H1 (cell line): Measurements from ENCODE around the gene HOXD1. TPM values are rescaled to one million over a fixed set of nuclear protein-coding genes. Genes with fewer than 3 reads are reported as not detected.

Experiments
- CTCF ChIA-PET: fragments of 300-600 bp; sonication (Branson Sonifier 250); formaldehyde crosslinking; loops from one replicate; lab custom pipeline; 2021; ENCODE audit not compliant: partially characterized antibody; lab: Charles Lee
- POLR2A ChIA-PET: fragments of 300-600 bp; sonication (Branson Sonifier 250); formaldehyde crosslinking; loops from one replicate; lab custom pipeline; 2021; ENCODE audit warnings: inconsistent platforms; ENCODE audit not compliant: partially characterized antibody; lab: Charles Lee
- DNase-seq, 2 experiments: peaks; one replicate each; pipeline versions ENCODE4 v3.0.0 to v3.0.0-alpha.2; 2010 to 2022; ENCODE audit warnings: low spot score in 2 of 2, low read depth in 1 of 2, mixed read lengths in 1 of 2
- FAIRE-seq: peaks from 2 replicates; lab custom pipeline; 2011; peaks lifted over from hg19 to GRCh38; lab: Jason Lieb, UNC
- H2AFZ ChIP-seq: 2 replicates; pipeline ENCODE4 v1.8.1; 2012; ENCODE audit warnings: low read length, inconsistent platforms
- H2AK5ac ChIP-seq: 2 replicates; pipeline ENCODE4 v1.6.1; 2013; ENCODE audit warnings: low read depth, low read length
- H2BK120ac ChIP-seq: replicated peaks from 2 replicates; pipeline ENCODE3; 2013; ENCODE audit warnings: low read depth, low read length, inconsistent platforms
- H2BK12ac ChIP-seq: 2 replicates; pipeline ENCODE4 v1.6.1; 2013; ENCODE audit warnings: low read depth, low read length
- H2BK15ac ChIP-seq: 2 replicates; pipeline ENCODE4 v1.6.1; 2013; ENCODE audit warnings: low read length
- H2BK20ac ChIP-seq: 2 replicates; pipeline ENCODE4 v1.6.1; 2013; ENCODE audit warnings: low read length
- H2BK5ac ChIP-seq: 2 replicates; pipeline ENCODE4 v1.6.1; 2013; ENCODE audit warnings: low read depth, low read length
- H3K14ac ChIP-seq: 2 replicates; pipeline ENCODE4 v1.6.1; 2013; ENCODE audit warnings: inconsistent platforms; ENCODE audit not compliant: insufficient read length
- H3K18ac ChIP-seq: 2 replicates; pipeline ENCODE4 v1.6.1; 2013; ENCODE audit warnings: low read length; ENCODE audit errors: extremely low read depth
- H3K23ac ChIP-seq: 2 replicates; pipeline ENCODE4 v1.6.1; 2013; ENCODE audit warnings: inconsistent platforms; ENCODE audit not compliant: insufficient read length
- H3K23me2 ChIP-seq: 2 replicates; pipeline ENCODE4 v1.6.1; 2013; ENCODE audit warnings: low read depth, low read length
- H3K27ac ChIP-seq: 2 replicates; pipeline ENCODE4 v1.6.1; 2011; ENCODE audit warnings: low read depth, low read length, inconsistent platforms
- H3K27me3 ChIP-seq, 4 experiments: replicated peaks in 1 of 4; 1 replicate in 1 of 4; 2 replicates in 3 of 4; pipeline versions ENCODE4 v1.6.1 to v1.8.1; 2011 to 2013; ENCODE audit warnings: low read length in 3 of 4, mild to moderate bottlenecking in 3 of 4, inconsistent platforms in 2 of 4, mixed read lengths in 2 of 4, moderate library complexity in 1 of 4; ENCODE audit not compliant: control insufficient read depth in 3 of 4, insufficient read depth in 3 of 4; ENCODE audit errors: extremely low read depth in 1 of 4
- H3K36me3 ChIP-seq, 4 experiments: 2 replicates each; pipeline versions ENCODE4 v1.6.1 to v1.8.1; 2011 to 2013; ENCODE audit warnings: mild to moderate bottlenecking in 4 of 4, low read length in 3 of 4, moderate library complexity in 2 of 4, control low read depth in 1 of 4, inconsistent platforms in 1 of 4; ENCODE audit not compliant: insufficient read depth in 4 of 4, control insufficient read depth in 2 of 4
- H3K4ac ChIP-seq: replicated peaks from 2 replicates; pipeline ENCODE3; 2013; ENCODE audit warnings: low read length, low read depth, mixed read lengths, inconsistent platforms; ENCODE audit not compliant: insufficient read length
- H3K4me1 ChIP-seq, 4 experiments: replicated peaks in 1 of 4; 1 replicate in 1 of 4; 2 replicates in 3 of 4; pipeline versions ENCODE4 v1.6.1 to v1.8.1; 2011 to 2013; ENCODE audit warnings: low read length in 3 of 4, inconsistent platforms in 2 of 4, mixed read lengths in 1 of 4; ENCODE audit not compliant: insufficient read depth in 4 of 4, control insufficient read depth in 3 of 4
- H3K4me2 ChIP-seq, 2 experiments: 2 replicates each; pipeline versions ENCODE4 v1.6.1 to v1.8.1; 2011 to 2013; ENCODE audit warnings: low read depth in 2 of 2, low read length in 2 of 2, control low read depth in 1 of 2, inconsistent platforms in 1 of 2, mild to moderate bottlenecking in 1 of 2; ENCODE audit not compliant: insufficient read depth in 1 of 2
- H3K4me3 ChIP-seq, 4 experiments: fragments of 200-600, 300-600 bp in 1 of 4; sonication (generic), shearing (Covaris generic), sonication (Bioruptor Twin) in 1 of 4; 2 replicates each; pipeline versions ENCODE4 v1.5.1 to v1.8.1; 2011 to 2016; ENCODE audit warnings: low read length in 4 of 4, low read depth in 3 of 4, control low read depth in 2 of 4, inconsistent platforms in 2 of 4, mild to moderate bottlenecking in 2 of 4, mixed read lengths in 1 of 4, moderate library complexity in 1 of 4; ENCODE audit not compliant: insufficient read depth in 2 of 4; ENCODE audit errors: extremely low read depth in 1 of 4
- H3K56ac ChIP-seq: replicated peaks from 2 replicates; pipeline ENCODE3; 2013; ENCODE audit warnings: low read depth, mild to moderate bottlenecking, mixed read lengths, low read length, inconsistent platforms; ENCODE audit not compliant: insufficient read length
- H3K79me1 ChIP-seq: 2 replicates; pipeline ENCODE4 v1.6.1; 2013; ENCODE audit warnings: low read depth, low read length, control low read depth
- H3K79me2 ChIP-seq, 2 experiments: 2 replicates each; pipeline versions ENCODE4 v1.6.1 to v1.8.1; 2012 to 2013; ENCODE audit warnings: low read length in 2 of 2, mild to moderate bottlenecking in 2 of 2, inconsistent platforms in 1 of 2; ENCODE audit not compliant: insufficient read depth in 2 of 2, control insufficient read depth in 1 of 2
- H3K9ac ChIP-seq, 4 experiments: replicated peaks in 1 of 4; 1 replicate in 1 of 4; 2 replicates in 3 of 4; pipeline versions ENCODE4 v1.6.1 to v1.8.1; 2011 to 2013; ENCODE audit warnings: low read depth in 3 of 4, low read length in 3 of 4, control low read depth in 2 of 4, mild to moderate bottlenecking in 2 of 4, moderate library complexity in 2 of 4, inconsistent platforms in 1 of 4; ENCODE audit errors: extremely low read depth in 1 of 4
- H3K9me3 ChIP-seq, 2 experiments: 2 replicates each; pipeline versions ENCODE4 v1.6.1 to v1.8.1; 2012 to 2013; ENCODE audit warnings: mild to moderate bottlenecking in 2 of 2, moderate library complexity in 2 of 2, control low read depth in 1 of 2, inconsistent platforms in 1 of 2, low read depth in 1 of 2, low read length in 1 of 2, mixed read lengths in 1 of 2; ENCODE audit not compliant: insufficient read depth in 2 of 2
- H4K20me1 ChIP-seq, 2 experiments: replicated peaks in 1 of 2; 2 replicates each; pipeline versions ENCODE3 to v1.8.1; 2011 to 2013; ENCODE audit warnings: inconsistent platforms in 2 of 2, low read length in 2 of 2, mild to moderate bottlenecking in 1 of 2; ENCODE audit not compliant: insufficient read depth in 2 of 2, control insufficient read depth in 1 of 2
- H4K5ac ChIP-seq: 2 replicates; pipeline ENCODE4 v1.6.1; 2013; ENCODE audit warnings: low read length, low read depth, mixed read lengths, inconsistent platforms; ENCODE audit not compliant: insufficient read length
- H4K8ac ChIP-seq: 2 replicates; pipeline ENCODE4 v1.8.0; 2013; ENCODE audit warnings: mild to moderate bottlenecking, moderate library complexity, low read length, inconsistent platforms; ENCODE audit not compliant: insufficient read depth; ENCODE audit errors: extremely low read depth
- H4K91ac ChIP-seq: replicated peaks from 2 replicates; pipeline ENCODE3; 2013; ENCODE audit warnings: low read length, mixed read lengths, inconsistent platforms; ENCODE audit not compliant: insufficient read length
- ASH2L ChIP-seq: fragments of 200-600, 300-600 bp; sonication (generic); IDR thresholded peaks from one replicate; pipeline ENCODE4 v1.7.1; 2017; ENCODE audit warnings: low read length
- CREB1 ChIP-seq: IDR thresholded peaks from 2 replicates; pipeline ENCODE4 v1.6.1; 2012; ENCODE audit warnings: inconsistent platforms
- JUND ChIP-seq: IDR thresholded peaks from 2 replicates; pipeline ENCODE4 v1.6.1; 2011; ENCODE audit warnings: mild to moderate bottlenecking, improper control_type of control experiment, low read length
- KDM4A ChIP-seq: IDR thresholded peaks from one replicate; pipeline ENCODE4 v1.7.1; 2012; ENCODE audit warnings: low read depth, mild to moderate bottlenecking, moderate library complexity, low read length, inconsistent platforms; ENCODE audit not compliant: severe bottlenecking
- RFX5 ChIP-seq: IDR thresholded peaks from 2 replicates; pipeline ENCODE4 v1.6.1; 2011; ENCODE audit warnings: low read depth, low read length, improper control_type of control experiment, borderline replicate concordance
- RNF2 ChIP-seq: fragments of 200-900, 300-1000 bp; sonication (generic); IDR thresholded peaks from 2 replicates; pipeline ENCODE4 v1.7.1; 2016; ENCODE audit warnings: borderline replicate concordance, low read depth, mild to moderate bottlenecking, antibody characterized with exemption, low read length; ENCODE audit not compliant: poor library complexity, severe bottlenecking; ENCODE audit errors: missing control alignments
- SRF ChIP-seq: IDR thresholded peaks from 2 replicates; pipeline ENCODE4 v1.6.1; 2011; ENCODE audit warnings: mild to moderate bottlenecking, low read depth, low read length, moderate library complexity
- ZNF274 ChIP-seq: IDR thresholded peaks from 2 replicates; pipeline ENCODE4 v1.7.0; 2012; ENCODE audit warnings: low read length, borderline replicate concordance; ENCODE audit errors: extremely low read depth
- WGBS, 2 experiments: shearing (Covaris generic) in 1 of 2; methylation state at CpG; one replicate each; pipeline versions ENCODE4 v1.1.6 to v1.1.7; 2013 to 2015; ENCODE audit warnings: low lambda C conversion rate in 2 of 2, mixed read lengths in 2 of 2, inconsistent platforms in 1 of 2, low coverage in 1 of 2, missing lambda C conversion rate in 1 of 2; ENCODE audit not compliant: insufficient replicate concordance in 2 of 2, insufficient coverage in 1 of 2, insufficient read length in 1 of 2; ENCODE audit errors: extremely low coverage in 1 of 2, missing lambda C conversion rate in 1 of 2; 5-methylcytosine and 5-hydroxymethylcytosine counted together
- polyA plus RNA-seq, 7 experiments: library from polyadenylated mRNA; depleted of rRNA in 3 of 7; stranded (reverse) in 5 of 7; unstranded in 2 of 7; fragments of >200 nt in 5 of 7; fragments of 200-250 nt in 2 of 7; gene quantifications; 1 replicate in 5 of 7; 2 replicates in 1 of 7; 4 replicates in 1 of 7; pipeline versions ENCODE4 v1.2.1 to v1.2.3, GENCODE V29; 2011 to 2013; ENCODE audit warnings: missing spikeins in 2 of 7, mixed read lengths in 2 of 7
- total RNA-seq: library from RNA; stranded (reverse); fragmentation: NEBNext Ultra II Directional; extraction: Animal tissue kit (Norgen Biotek cat#: 25700); gene quantifications from 2 replicates; pipeline ENCODE4 v1.2.1, GENCODE V29; 2021

HOXD1 gene
- total and polyA plus RNA-seq, 2 of the 8 experiments (the other 6 are each of a cell fraction or from before 2014, with no cell fraction given) = 0.03 TPM; not detected in 1

GRCh38 chr2:176163672-176164056, 24.8 kb upstream of the HOXD1 start:
- Histone ChIP-seq H3K27ac (no peak overlapping the region), H3K4me2 (no peak overlapping the region; a peak in 2 of 4 replicates), H2BK12ac (no peak overlapping the region), H3K4me1 (peaks cover 0 to 12% (median 6%) of the 10 kb centered on the region in 4 experiments; a peak in 5 of 7 replicates), H2AK5ac (no peak overlapping the region), H3K23me2 (0 out of 2 replicates have a peak, but pooled peaks cover 2% of the 10 kb centered on the region), H3K14ac (no peak overlapping the region), H3K79me2 (no peaks in the 10 kb centered on the region), H2BK5ac (no peak overlapping the region), H3K36me3 (peaks cover 0 to 5% (median 0%) of the 10 kb centered on the region in 4 experiments; a peak in 1 of 8 replicates), H2AFZ (no peak overlapping the region), H3K9me3 (no peaks in the 10 kb centered on the region), H4K91ac (no peak overlapping the region), H3K27me3 (peaks cover 97 to 100% (median 100%) of the 10 kb centered on the region in 4 experiments), H3K18ac (no peak overlapping the region), H2BK15ac (no peak overlapping the region), H2BK120ac (no peak overlapping the region), H3K23ac (no peak overlapping the region), H2BK20ac (no peak overlapping the region), H3K56ac (no peak overlapping the region), H3K4me3 (no peak overlapping the region), H4K8ac (no peak overlapping the region), H3K4ac (no peak overlapping the region), H3K9ac (no peak overlapping the region), H4K20me1 (peaks cover 33 to 35% of the 10 kb centered on the region in 2 experiments), H3K79me1 (no peaks in the 10 kb centered on the region), H4K5ac (no peak overlapping the region)
- FAIRE-seq (no peak), DNase-seq (no peak)
- TF ChIP-seq SRF = no peak
- no peak for TF ChIP-seq KDM4A
- TF ChIP-seq JUND = no peak
- TF ChIP-seq RNF2 = peak; percentile 56
- no peak for TF ChIP-seq CREB1
- no peak for TF ChIP-seq ZNF274
- no peak for TF ChIP-seq ASH2L
- no peak for TF ChIP-seq RFX5
- ChIA-PET POLR2A (interaction anchor here (1.5 kb wide), 1 partner anchor 49 kb away, joined by 4 read pairs; no protein-coding TSS in a partner anchor), CTCF (interaction anchor here (0.6 to 3.6 kb wide), 2 partner anchors 24 to 283 kb away, joined by 3 to 25 read pairs; no protein-coding TSS in a partner anchor)
- WGBS, 2 experiments = 6% methylated on average over 10 of the region's 12 CpGs; no CpG with 5 or more reads in 1 of the 2 experiments
